Measurements from ENCODE around the gene FANCD2.
"Not testable (repeated sequence)": the region's sequence is repeated elsewhere in the genome, so short reads cannot be mapped to it uniquely, and the experiment has no call there.

Gene FANCD2

GRCh38 chr3:10017636-10018292, 8.5 kb upstream of the FANCD2 start:
- no peak for TF ChIP-seq CTCF (IDR thresholded peaks at IDR 0.05; ENCODE audit: insufficient read depth, missing control alignments)
- FAIRE-seq (no peak), DNase-seq (ENCODE audit: insufficient read length, low spot score) (no peak)

- DNase-seq (ENCODE audit: insufficient read length, low spot score); FAIRE-seq: not testable (repeated sequence)
Observed at GRCh38 chr3:10018806-10019205, 7.4 kb upstream of the FANCD2 start.

GRCh38 chr3:10019326-10019725, 6.9 kb upstream of the FANCD2 start:
- DNase-seq (ENCODE audit: insufficient read length, low spot score) (no peak), FAIRE-seq (no peak)
- TF ChIP-seq CTCF (IDR thresholded peaks at IDR 0.05; ENCODE audit: insufficient read depth, missing control alignments): no peak

GRCh38 chr3:10021856-10022775, 4.1 kb upstream of the FANCD2 start:
- TF ChIP-seq CTCF (IDR thresholded peaks at IDR 0.05; ENCODE audit: insufficient read depth, missing control alignments): no peak
- no peak for DNase-seq (ENCODE audit: insufficient read length, low spot score)
- no peak for FAIRE-seq

- no peak for FAIRE-seq
- DNase-seq (ENCODE audit: insufficient read length, low spot score): no peak
- TF ChIP-seq CTCF (IDR thresholded peaks at IDR 0.05; ENCODE audit: insufficient read depth, missing control alignments): no peak
Observed at GRCh38 chr3:10023587-10024310, 2.5 kb upstream of the FANCD2 start.

GRCh38 chr3:10025205-10026083, 793 bp upstream of the FANCD2 start:
- DNase-seq (ENCODE audit: insufficient read length, low spot score): no peak
- no peak for TF ChIP-seq CTCF (IDR thresholded peaks at IDR 0.05; ENCODE audit: insufficient read depth, missing control alignments)
- no peak for FAIRE-seq

GRCh38 chr3:10041034-10041433, 14.8 kb downstream of the FANCD2 start:
- no peak for FAIRE-seq
- DNase-seq (ENCODE audit: insufficient read length, low spot score): no peak
- no peak for TF ChIP-seq CTCF (IDR thresholded peaks at IDR 0.05; ENCODE audit: insufficient read depth, missing control alignments)
